ENCODE data around the gene OR2H1.
"Not testable (repeated sequence)": the region's sequence is repeated elsewhere in the genome, so short reads cannot be mapped to it uniquely, and the experiment has no call there.

OR2H1 gene

GRCh38 chr6:29426654-29427053 lies 30.3 kb upstream of the OR2H1 start:
- no peak overlapping the region for H3K4me2 ChIP-seq (ENCODE audit: low read length)
- H2AFZ ChIP-seq (ENCODE audit: low read length), result no peak overlapping the region
- no peak overlapping the region for H3K4me3 ChIP-seq (ENCODE audit: low read depth, low read length, poor library complexity, severe bottlenecking)
- no peaks in the 10 kb centered on the region for H3K27me3 ChIP-seq (ENCODE audit: insufficient read depth, low read length)
- no peaks in the 10 kb centered on the region for H3F3A ChIP-seq (ENCODE audit: insufficient read depth, low read length)
- H3K9me3 ChIP-seq (ENCODE audit: low read length), result no peaks in the 10 kb centered on the region
- no peak overlapping the region for H3K9ac ChIP-seq (ENCODE audit: low read length)
- no peak overlapping the region for H3K27ac ChIP-seq (ENCODE audit: low read depth, low read length, poor library complexity, severe bottlenecking)
- no peaks in the 10 kb centered on the region for H3K9me2 ChIP-seq (ENCODE audit: low read depth, low read length)
- H3K79me2 ChIP-seq (ENCODE audit: insufficient read depth, low read length), result no peaks in the 10 kb centered on the region
- H4K20me1 ChIP-seq (ENCODE audit: insufficient read depth, low read length), result no peaks in the 10 kb centered on the region
- TF ChIP-seq EZH2 (IDR thresholded peaks at IDR 0.05; ENCODE audit: borderline replicate concordance, low read length) (no peak), CTCF (IDR thresholded peaks at IDR 0.05; ENCODE audit: low read length) (no peak)
- H3K4me1 ChIP-seq (ENCODE audit: insufficient read depth, low read length, severe bottlenecking), result no peaks in the 10 kb centered on the region
- no peaks in the 10 kb centered on the region for H3K36me3 ChIP-seq (ENCODE audit: insufficient read depth, low read length)

- not testable (repeated sequence) for H3K4me1 ChIP-seq (ENCODE audit: insufficient read depth, low read length, severe bottlenecking); H3K27me3 ChIP-seq (ENCODE audit: insufficient read depth, low read length); H4K20me1 ChIP-seq (ENCODE audit: insufficient read depth, low read length); H2AFZ ChIP-seq (ENCODE audit: low read length); H3K9me2 ChIP-seq (ENCODE audit: low read depth, low read length); H3K9me3 ChIP-seq (ENCODE audit: low read length); H3F3A ChIP-seq (ENCODE audit: insufficient read depth, low read length); H3K79me2 ChIP-seq (ENCODE audit: insufficient read depth, low read length); H3K9ac ChIP-seq (ENCODE audit: low read length); H3K36me3 ChIP-seq (ENCODE audit: insufficient read depth, low read length); H3K4me3 ChIP-seq (ENCODE audit: low read depth, low read length, poor library complexity, severe bottlenecking); H3K27ac ChIP-seq (ENCODE audit: low read depth, low read length, poor library complexity, severe bottlenecking); H3K4me2 ChIP-seq (ENCODE audit: low read length)
These were observed 20.2 kb upstream of the OR2H1 start for GRCh38 chr6:29436730-29437129.

- H4K20me1 ChIP-seq (ENCODE audit: insufficient read depth, low read length), result no peaks in the 10 kb centered on the region
- no peaks in the 10 kb centered on the region for H3F3A ChIP-seq (ENCODE audit: insufficient read depth, low read length)
- TF ChIP-seq EZH2 (IDR thresholded peaks at IDR 0.05; ENCODE audit: borderline replicate concordance, low read length) (no peak), CTCF (IDR thresholded peaks at IDR 0.05; ENCODE audit: low read length) (no peak)
- no peak within 1 kb of the TSS for H3K27ac ChIP-seq (ENCODE audit: low read depth, low read length, poor library complexity, severe bottlenecking)
- no peaks in the 10 kb centered on the region for H3K9me2 ChIP-seq (ENCODE audit: low read depth, low read length)
- no peaks in the 10 kb centered on the region for H3K4me1 ChIP-seq (ENCODE audit: insufficient read depth, low read length, severe bottlenecking)
- no peaks in the 10 kb centered on the region for H3K79me2 ChIP-seq (ENCODE audit: insufficient read depth, low read length)
- no peaks in the 10 kb centered on the region for H3K36me3 ChIP-seq (ENCODE audit: insufficient read depth, low read length)
- H3K9me3 ChIP-seq (ENCODE audit: low read length), result no peaks in the 10 kb centered on the region
- H3K4me2 ChIP-seq (ENCODE audit: low read length), result no peak within 1 kb of the TSS
- no peak within 1 kb of the TSS for H3K9ac ChIP-seq (ENCODE audit: low read length)
- no peak within 1 kb of the TSS for H2AFZ ChIP-seq (ENCODE audit: low read length)
- H3K27me3 ChIP-seq (ENCODE audit: insufficient read depth, low read length), result no peaks in the 10 kb centered on the region
- no peak within 1 kb of the TSS for H3K4me3 ChIP-seq (ENCODE audit: low read depth, low read length, poor library complexity, severe bottlenecking)
These were observed 17.9 kb upstream of the OR2H1 start, which contains the start of gene OR10C1 for GRCh38 chr6:29439006-29439405. TSS of gene OR10C1 (plus strand) at chr6:29439306. CDS start at chr6:29440016, 710 bp downstream.

GRCh38 chr6:29442719-29443118 lies 14.2 kb upstream of the OR2H1 start:
- TF ChIP-seq EZH2 (IDR thresholded peaks at IDR 0.05; ENCODE audit: borderline replicate concordance, low read length), result no peak
- TF ChIP-seq CTCF (IDR thresholded peaks at IDR 0.05; ENCODE audit: low read length), result no peak
- no peaks in the 10 kb centered on the region for H3K9me2 ChIP-seq (ENCODE audit: low read depth, low read length)

GRCh38 chr6:29444031-29444430 lies 12.9 kb upstream of the OR2H1 start:
- H3K27ac ChIP-seq (ENCODE audit: low read depth, low read length, poor library complexity, severe bottlenecking); H3K79me2 ChIP-seq (ENCODE audit: insufficient read depth, low read length); H2AFZ ChIP-seq (ENCODE audit: low read length); H3K4me2 ChIP-seq (ENCODE audit: low read length); H4K20me1 ChIP-seq (ENCODE audit: insufficient read depth, low read length); H3K27me3 ChIP-seq (ENCODE audit: insufficient read depth, low read length); H3K9ac ChIP-seq (ENCODE audit: low read length); H3K36me3 ChIP-seq (ENCODE audit: insufficient read depth, low read length); H3K4me3 ChIP-seq (ENCODE audit: low read depth, low read length, poor library complexity, severe bottlenecking); H3K9me2 ChIP-seq (ENCODE audit: low read depth, low read length); H3K9me3 ChIP-seq (ENCODE audit: low read length); H3K4me1 ChIP-seq (ENCODE audit: insufficient read depth, low read length, severe bottlenecking); H3F3A ChIP-seq (ENCODE audit: insufficient read depth, low read length): not testable (repeated sequence)

More at GRCh38 chr6:29442719-29443118, 14.2 kb upstream of the OR2H1 start:
- no peak overlapping the region for H3K4me3 ChIP-seq (ENCODE audit: low read depth, low read length, poor library complexity, severe bottlenecking)
- 0 out of 2 replicates have a peak, but pooled peaks cover 3% of the 10 kb centered on the region for H3K27me3 ChIP-seq (ENCODE audit: insufficient read depth, low read length)
- no peaks in the 10 kb centered on the region for H3F3A ChIP-seq (ENCODE audit: insufficient read depth, low read length)
- H3K27ac ChIP-seq (ENCODE audit: low read depth, low read length, poor library complexity, severe bottlenecking), result no peak overlapping the region
- no peak overlapping the region for H3K4me2 ChIP-seq (ENCODE audit: low read length)
- no peaks in the 10 kb centered on the region for H3K4me1 ChIP-seq (ENCODE audit: insufficient read depth, low read length, severe bottlenecking)
- H4K20me1 ChIP-seq (ENCODE audit: insufficient read depth, low read length), result no peaks in the 10 kb centered on the region
- H3K9ac ChIP-seq (ENCODE audit: low read length), result no peak overlapping the region
- no peaks in the 10 kb centered on the region for H3K79me2 ChIP-seq (ENCODE audit: insufficient read depth, low read length)
- no peaks in the 10 kb centered on the region for H3K36me3 ChIP-seq (ENCODE audit: insufficient read depth, low read length)
- H2AFZ ChIP-seq (ENCODE audit: low read length), result no peak overlapping the region
- H3K9me3 ChIP-seq (ENCODE audit: low read length), result no peaks in the 10 kb centered on the region
